Measurements from ENCODE around the gene ACTG1. TPM values are rescaled to one million over a fixed set of nuclear protein-coding genes. Genes with fewer than 3 reads are reported as not detected.

The ACTG1 gene
- total and polyA plus RNA-seq, 9 of the 15 experiments (the other 6 are each of a cell fraction or from before 2014, with no cell fraction given) = 224 to 1,775 (median 568) TPM

GRCh38 chr17:81512562-81513371 is at the start of gene ACTG1 (continued):
- no peak for TF ChIP-seq SREBF2 (CRISPR knock-in tag; IDR thresholded peaks at IDR 0.05)
- TF ChIP-seq NFATC3 (IDR thresholded peaks at IDR 0.05) = no peak
- TF ChIP-seq ZBTB1 (CRISPR knock-in tag; IDR thresholded peaks at IDR 0.05; ENCODE audit: borderline replicate concordance, low read depth) = no peak
- no peak for TF ChIP-seq CLOCK (CRISPR knock-in tag; IDR thresholded peaks at IDR 0.05; ENCODE audit: borderline replicate concordance)
- TF ChIP-seq ZNF778 (CRISPR knock-in tag; IDR thresholded peaks at IDR 0.05) = no peak
- TF ChIP-seq NONO (IDR thresholded peaks at IDR 0.05; ENCODE audit: low read depth in 2 of 2, low read length in 1 of 2) = peak; percentile 61 to 99
- TF ChIP-seq STAT5B (CRISPR knock-in tag; IDR thresholded peaks at IDR 0.05) = no peak
- TF ChIP-seq ZNF175 (CRISPR knock-in tag; IDR thresholded peaks at IDR 0.05; ENCODE audit: low read depth) = peak; percentile 97
- no peak for TF ChIP-seq TFAP4 (CRISPR knock-in tag; IDR thresholded peaks at IDR 0.05; ENCODE audit: borderline replicate concordance)
- TF ChIP-seq MBD1 (CRISPR knock-in tag; IDR thresholded peaks at IDR 0.05) = no peak
- TF ChIP-seq CTCFL (IDR thresholded peaks at IDR 0.05; ENCODE audit: borderline replicate concordance, insufficient read depth, low read depth, low read length, poor library complexity, severe bottlenecking) = no peak
- peak; percentile 88 for TF ChIP-seq POLR2B (IDR thresholded peaks at IDR 0.05; ENCODE audit: low read depth, partially characterized antibody)
- peak; percentile 85; the same call in 1 of the 2 replicates for TF ChIP-seq CGGBP1 (CRISPR knock-in tag; IDR thresholded peaks at IDR 0.05)
- no peak for TF ChIP-seq DNMT1 (IDR thresholded peaks at IDR 0.05)
- peak; percentile 48 for TF ChIP-seq FOS (IDR thresholded peaks at IDR 0.05; ENCODE audit: extremely low read depth, insufficient read length)
- TF ChIP-seq ZNF282 (CRISPR knock-in tag; IDR thresholded peaks at IDR 0.05) = no peak
- TF ChIP-seq ZNF23 (CRISPR knock-in tag; IDR thresholded peaks at IDR 0.05) = no peak

All from K562 (cell line).